HL-60/S4 treated with retinoic acid at 250 ng/mL for 4 days and 3 days (cell line): ENCODE results near the gene TPRX1.
"Not testable (repeated sequence)": the region's sequence is repeated elsewhere in the genome, so short reads cannot be mapped to it uniquely, and the experiment has no call there.

Experiments used
- in situ Hi-C: fragments of 300-500 bp; cut with MboI; formaldehyde crosslinking; loops from 2 replicates; pipeline ENCODE4 v1.7.0; 2022; ENCODE audit warnings: low sequenced_read_pairs

The TPRX1 gene, protein sequence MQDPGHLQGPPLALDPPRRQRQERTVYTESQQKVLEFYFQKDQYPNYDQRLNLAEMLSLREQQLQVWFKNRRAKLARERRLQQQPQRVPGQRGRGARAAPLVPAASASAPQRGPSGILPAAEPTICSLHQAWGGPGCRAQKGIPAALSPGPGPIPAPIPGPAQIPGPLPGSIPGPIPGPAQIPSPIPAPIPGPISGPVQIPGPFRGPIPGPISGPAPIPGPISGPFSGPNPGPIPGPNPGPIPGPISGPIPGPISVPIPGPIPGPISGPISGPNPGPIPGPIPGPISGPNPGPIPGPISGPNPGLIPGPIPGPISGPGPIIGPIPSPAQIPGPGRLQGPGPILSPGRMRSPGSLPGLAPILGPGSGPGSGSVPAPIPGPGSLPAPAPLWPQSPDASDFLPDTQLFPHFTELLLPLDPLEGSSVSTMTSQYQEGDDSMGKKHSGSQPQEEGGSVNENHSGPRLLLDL

GRCh38 chr19:47804451-47804850, at the start of gene TPRX1:
TPRX1 (minus strand) TSS chr19:47804551; CDS start chr19:47804539, 12 bp downstream.
- in situ Hi-C loops = not testable (repeated sequence)

DNA sequence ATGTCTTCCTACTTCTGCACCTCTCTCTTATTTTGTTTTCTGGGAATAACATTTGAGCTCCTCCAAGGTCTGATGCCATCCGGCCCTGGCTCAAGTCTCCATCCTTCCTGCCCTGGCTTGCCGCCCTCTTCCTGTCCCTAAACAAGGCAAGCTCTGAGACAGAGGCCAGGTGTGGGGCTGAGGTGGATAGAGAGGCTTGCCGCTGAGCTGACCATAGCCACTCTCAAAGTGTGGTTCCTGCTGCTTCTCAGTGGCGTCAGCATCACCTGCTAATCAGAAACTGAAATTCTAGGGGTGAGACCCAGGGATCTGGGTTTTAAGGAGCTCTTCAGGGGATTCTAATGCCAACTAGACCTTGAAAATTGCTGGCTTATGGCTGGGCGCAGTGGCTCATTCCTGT, 48.7 kb upstream of the TPRX1 start:
- in situ Hi-C loops = no loop called here

DNA sequence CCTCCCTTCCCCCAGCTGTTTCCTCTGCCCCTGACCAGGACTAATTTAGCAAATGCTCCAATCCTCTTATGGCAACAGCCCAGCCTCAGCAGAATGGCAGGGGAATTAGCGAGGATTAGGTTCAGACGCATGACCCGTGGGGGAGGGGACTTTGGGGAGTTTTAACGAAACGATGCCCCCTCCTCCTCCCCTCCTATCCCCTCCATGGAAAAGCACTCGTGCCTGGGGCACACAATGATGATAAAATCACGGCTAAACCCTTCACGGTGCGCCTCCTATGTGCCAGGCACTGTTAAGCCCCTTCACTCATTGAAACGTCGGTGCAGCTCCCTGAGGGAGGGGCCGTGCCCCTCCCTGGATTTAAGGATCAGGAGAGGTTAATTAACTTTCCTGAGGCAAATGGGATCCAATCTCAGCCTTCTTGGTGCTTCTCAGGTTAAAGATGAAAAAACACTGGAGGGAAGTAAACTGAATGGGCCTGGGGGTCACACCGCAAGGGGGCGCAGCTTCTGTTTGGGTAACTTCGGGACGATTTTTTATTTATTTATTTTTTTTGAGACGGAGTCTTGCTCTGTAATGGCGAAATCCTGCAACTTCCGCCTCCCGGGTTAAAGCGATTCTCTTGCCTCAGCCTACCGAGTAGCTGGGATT, 44.6 kb upstream of the TPRX1 start:
- in situ Hi-C loops = no loop called here

- in situ Hi-C loops = no loop called here
Measured at GRCh38 chr19:47848425-47848822, 44.1 kb upstream of the TPRX1 start.

DNA sequence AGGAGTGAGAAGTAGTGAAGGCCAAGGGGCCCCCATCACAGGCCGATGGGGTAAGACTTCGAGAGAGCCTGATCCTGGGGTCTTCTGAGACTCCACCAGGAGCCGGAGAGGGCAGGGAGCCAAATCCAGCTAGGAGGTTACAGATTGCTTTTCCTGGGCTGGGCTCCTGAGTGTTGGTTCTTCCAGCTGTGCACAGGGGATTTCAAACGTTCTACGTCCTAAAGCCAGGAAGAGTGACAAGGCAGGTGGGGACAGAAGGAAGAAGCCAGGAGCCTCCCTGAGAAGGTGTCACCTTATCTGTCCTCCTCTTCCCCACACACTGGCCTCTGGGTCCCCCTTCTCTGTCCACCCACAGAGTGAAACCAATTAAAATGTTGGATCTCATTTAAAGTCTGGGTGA, 38.6 kb upstream of the TPRX1 start:
- in situ Hi-C loops = no loop called here

GRCh38 chr19:47839913-47840312, 35.6 kb upstream of the TPRX1 start:
- in situ Hi-C loops = no loop called here

- in situ Hi-C loops = no loop called here
Measured at GRCh38 chr19:47839411-47839810, 35.1 kb upstream of the TPRX1 start.

- in situ Hi-C loops = no loop called here
Measured at GRCh38 chr19:47836038-47836437, 31.7 kb upstream of the TPRX1 start.

GRCh38 chr19:47832723-47833122, 28.4 kb upstream of the TPRX1 start:
- in situ Hi-C loops = no loop called here

DNA sequence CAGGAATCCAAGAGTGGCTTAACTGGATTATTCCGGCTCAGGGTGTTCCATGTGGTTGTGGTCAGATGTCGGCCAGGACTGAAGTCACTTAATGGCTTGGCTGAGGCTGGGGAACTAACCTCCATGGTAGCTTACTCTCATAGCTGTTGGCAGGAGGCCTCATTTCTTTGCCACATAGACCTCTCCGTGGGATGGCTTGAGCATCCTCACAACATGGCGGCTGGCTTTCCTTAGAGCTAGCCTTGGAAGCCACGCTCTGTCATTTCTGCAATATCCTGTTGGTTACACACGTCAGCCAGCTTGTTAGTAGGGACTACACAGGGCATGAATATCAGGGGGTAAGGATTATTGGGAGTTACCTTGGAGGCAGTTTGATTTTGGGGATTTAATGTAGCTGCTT, 22.4 kb upstream of the TPRX1 start:
- in situ Hi-C loops = no loop called here

GRCh38 chr19:47824396-47824795, 20.0 kb upstream of the TPRX1 start:
- in situ Hi-C loops = no loop called here

DNA sequence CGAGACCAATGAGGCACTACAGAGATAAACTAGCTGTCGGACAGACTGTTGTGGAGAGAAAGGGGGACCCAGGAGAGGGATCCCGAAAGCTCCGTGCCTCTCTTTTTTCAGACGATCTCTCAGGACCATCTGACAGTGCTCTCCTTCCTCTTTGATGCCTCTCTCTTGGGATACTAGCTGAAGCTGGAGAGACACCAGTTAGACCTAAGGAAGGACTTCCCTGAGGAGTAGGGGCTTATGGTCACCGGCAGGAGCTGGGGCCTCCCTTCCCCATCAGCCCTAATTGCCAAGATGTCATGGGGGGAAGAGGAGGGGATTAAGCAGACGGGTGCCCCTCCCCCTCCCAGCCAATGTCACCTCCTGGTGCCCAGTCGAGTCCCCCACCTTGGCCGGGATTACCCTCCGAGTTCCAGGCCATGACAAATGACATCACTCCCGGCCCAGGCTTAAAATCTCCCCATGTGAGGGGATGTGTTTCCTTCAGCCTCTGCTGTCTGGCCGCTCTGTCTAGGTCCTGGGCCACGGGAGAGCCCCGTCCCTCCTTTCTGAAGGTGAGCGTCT, 17.2 kb upstream of the TPRX1 start, which contains the start of gene CRX:
Gene CRX (plus strand): TSS at position 478 of the 561 bp plus-strand sequence. CDS start 12,507 bp downstream, outside the sequence.
- in situ Hi-C loops = no loop called here

DNA sequence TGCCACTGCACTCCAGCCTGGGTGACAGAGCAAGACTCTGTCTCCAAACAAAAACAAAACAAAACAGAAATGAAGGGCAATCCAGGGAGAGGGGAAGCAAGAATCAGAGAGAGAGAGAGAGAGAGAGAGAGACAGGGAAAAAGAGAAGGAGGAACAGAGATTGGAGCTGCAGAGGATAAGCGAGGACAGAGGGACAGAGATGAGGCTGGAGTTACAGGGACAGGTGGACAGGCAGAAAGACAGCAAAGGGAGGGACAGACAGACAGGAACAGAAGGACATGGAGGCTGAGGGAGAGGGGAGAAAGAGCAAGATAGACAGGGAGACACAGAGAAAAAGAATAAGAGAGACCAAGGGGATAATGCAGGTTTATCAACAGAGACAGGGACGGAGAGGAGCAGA, 16.1 kb upstream of the TPRX1 start:
- in situ Hi-C loops = no loop called here

DNA sequence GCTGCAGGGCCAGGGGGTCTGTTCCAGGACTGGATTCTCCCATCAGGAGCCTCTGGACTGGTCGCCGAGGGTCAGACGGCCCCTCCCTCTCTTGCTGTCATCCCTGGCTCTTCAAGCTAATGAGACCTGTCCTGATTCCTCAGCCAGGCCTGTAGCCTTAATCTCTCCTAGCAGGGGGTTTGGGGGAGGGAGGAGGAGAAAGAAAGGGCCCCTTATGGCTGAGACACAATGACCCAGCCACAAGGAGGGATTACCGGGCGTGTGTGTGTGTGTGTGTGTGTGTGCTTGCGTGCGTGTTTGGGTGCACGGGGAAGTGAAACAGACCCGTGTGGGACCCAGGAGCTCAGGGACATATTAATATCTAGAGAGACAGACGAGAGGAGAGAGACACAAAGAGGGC, 15.5 kb upstream of the TPRX1 start:
- in situ Hi-C loops = no loop called here

DNA sequence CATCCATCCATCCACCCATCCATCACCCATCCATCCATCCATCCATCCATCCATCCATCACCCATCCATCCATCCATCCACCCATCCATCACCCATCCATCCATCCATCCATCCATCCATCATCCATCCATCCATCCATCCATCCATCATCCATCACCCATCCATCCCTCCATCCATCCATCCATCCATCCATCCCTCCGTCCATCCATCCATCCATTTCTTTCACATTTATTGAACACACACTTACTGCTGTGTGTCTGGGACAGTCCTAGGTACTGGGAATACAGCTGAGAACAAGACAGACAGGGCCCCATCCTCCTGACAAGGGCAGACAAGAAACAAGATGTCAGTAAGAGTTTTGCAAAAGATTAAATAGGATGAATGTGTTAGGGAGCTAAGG, 13.9 kb upstream of the TPRX1 start:
- in situ Hi-C loops = not testable (repeated sequence)

DNA sequence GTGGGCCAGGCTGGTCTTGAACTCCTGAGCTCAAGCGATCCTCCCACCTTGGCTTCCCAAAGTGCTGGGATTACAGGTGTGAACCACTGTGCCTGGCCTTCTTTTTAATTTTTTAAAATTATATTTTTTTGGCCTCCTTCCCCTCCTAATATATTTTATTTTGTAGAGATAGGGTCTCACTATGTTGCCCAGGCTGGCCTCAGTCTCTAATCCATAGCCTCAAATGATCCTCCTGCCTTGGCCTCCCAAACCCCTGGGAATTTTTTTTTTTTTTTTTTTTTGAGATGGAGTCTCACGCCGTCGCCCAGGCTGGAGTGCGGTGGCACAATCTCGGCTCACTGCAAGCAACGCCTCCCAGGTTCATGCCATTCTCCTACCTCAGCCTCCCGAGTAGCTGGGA, 11.9 kb upstream of the TPRX1 start:
- in situ Hi-C loops = not testable (repeated sequence)

GRCh38 chr19:47813995-47814328, 9.6 kb upstream of the TPRX1 start:
- in situ Hi-C loops = no loop called here

- in situ Hi-C loops = no loop called here
Measured at GRCh38 chr19:47813304-47813994, 9.1 kb upstream of the TPRX1 start.

- in situ Hi-C loops = no loop called here
Measured at GRCh38 chr19:47806435-47806834, 2.1 kb upstream of the TPRX1 start.

- in situ Hi-C loops = no loop called here
Measured at GRCh38 chr19:47805313-47805712, 962 bp upstream of the TPRX1 start.

DNA sequence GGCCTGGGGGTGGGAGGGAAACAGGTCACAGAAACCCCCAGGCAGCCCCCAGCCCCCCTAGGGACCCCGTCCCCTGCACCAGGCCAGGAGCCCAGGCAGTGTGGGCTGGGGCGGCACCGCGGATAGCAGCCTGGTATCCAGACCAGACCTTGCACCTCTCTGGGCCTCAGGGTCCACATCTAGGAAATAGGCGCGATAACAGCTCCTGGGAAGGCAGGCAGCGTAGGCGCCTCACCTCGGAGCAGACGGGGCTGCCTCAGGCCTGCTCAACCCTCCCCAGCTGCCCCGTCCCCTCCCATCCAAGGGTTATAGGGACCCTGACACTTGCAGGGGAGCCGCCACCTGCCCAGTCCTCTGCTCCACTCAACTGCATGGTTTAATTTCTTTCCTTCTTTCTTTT, 680 bp downstream of the TPRX1 start:
- in situ Hi-C loops = not testable (repeated sequence)
